ENCODE data around the gene ENSA.
"Not testable (repeated sequence)": the region's sequence is repeated elsewhere in the genome, so short reads cannot be mapped to it uniquely, and the experiment has no call there.

ENSA gene

DNA sequence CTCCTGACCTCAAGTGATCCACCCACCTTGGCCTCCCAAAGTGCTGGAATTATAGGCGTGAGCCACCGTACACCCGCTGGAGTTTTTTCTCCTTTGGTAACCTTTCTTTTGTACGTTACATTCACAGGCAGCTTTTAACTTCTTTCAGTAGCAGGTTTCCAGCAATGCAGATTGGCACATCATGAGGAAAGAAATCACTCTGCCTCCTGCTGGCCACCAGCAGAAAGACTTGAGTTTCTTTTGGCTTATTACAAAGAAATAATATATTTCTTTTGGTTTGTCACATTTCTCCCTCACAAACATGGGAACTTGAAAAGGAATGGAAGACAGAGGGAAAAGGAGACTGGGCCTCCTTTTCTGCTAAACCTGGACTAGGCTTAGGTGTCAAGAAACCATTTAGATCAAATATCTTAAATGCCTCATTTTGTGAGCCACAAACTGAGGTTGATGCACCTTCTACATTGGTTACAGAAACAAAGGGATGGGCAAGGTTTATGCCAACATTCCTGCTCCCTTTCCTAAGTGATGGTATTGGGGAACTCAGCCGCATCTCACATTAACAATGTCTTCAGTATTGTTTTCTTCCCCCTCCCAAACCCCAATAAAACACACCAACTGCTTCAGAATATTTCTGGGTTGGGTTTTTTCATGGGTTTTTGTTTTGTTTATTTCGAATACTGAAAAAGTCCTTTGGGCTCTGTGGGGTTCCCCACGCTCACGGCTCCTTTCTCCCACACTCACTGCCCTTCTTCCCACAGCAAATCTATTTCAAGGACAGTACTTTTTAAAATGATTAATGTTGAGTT, 7.7 kb downstream of the ENSA start:
- peak; percentile 67 for DNase-seq (ENCODE audit: low spot score)

DNA sequence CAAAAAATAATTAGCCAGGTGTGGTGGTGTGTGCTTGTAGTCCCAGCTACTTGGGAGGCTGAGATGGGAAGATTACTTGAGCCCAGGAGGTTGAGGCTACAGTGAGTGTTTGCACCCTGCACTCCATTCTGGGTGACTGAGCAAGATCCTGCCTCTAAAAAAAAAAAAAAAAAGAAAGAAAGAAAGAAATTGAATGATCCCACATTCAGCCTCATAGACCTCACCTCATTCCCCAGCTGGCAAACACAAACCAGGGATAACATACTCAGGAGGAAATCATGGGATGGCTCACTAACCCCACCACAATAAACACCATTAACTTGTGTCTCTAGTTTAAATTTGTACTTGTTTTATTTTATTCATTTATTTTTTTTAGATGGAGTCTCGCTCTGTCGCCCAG, 8.5 kb downstream of the ENSA start:
- DNase-seq (ENCODE audit: low spot score): no peak

DNA sequence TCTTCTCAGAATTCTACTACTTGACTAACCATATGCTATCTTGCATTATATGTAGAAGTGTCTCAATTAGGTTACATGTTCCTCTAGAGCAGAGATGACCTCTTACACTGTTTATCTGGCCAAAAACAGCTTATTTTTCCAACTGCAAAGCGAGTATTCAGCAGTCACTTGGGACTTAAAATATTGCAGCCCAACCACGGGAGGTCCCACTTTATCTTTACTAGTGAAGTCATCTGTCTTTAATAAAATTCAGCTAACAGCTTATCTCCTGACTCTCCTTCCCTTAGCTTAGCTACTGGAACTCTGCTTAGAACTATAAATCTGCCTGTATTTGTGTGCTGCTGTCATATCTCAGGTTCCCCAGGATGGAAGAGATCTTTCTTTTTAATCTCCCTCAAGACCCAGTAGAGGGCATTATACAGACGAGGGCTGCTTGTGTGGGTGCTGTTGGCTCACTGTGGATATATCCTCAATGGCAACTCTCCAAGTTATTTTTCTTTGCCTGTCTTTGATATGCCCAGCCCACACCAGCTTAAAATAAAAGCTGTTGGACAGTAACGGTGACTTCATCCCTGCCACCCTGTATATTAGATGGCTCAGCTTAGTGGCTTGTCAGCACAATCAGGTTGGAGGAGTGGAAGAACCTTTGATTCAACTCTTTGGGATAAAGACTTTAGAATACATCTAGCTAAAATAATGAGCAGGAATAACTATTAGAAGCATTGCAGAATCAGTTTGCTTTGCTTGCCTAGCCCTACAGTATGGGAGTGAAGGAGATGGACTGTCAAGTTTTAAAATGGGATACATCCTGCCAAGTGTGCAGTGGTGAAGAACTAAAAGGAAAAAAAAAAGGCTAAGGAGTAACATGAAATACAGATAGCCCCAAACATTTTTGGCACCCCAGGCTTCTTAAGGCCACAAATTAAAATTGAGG, 9.6 kb downstream of the ENSA start:
- DNase-seq (ENCODE audit: low spot score): peak; percentile 63

DNA sequence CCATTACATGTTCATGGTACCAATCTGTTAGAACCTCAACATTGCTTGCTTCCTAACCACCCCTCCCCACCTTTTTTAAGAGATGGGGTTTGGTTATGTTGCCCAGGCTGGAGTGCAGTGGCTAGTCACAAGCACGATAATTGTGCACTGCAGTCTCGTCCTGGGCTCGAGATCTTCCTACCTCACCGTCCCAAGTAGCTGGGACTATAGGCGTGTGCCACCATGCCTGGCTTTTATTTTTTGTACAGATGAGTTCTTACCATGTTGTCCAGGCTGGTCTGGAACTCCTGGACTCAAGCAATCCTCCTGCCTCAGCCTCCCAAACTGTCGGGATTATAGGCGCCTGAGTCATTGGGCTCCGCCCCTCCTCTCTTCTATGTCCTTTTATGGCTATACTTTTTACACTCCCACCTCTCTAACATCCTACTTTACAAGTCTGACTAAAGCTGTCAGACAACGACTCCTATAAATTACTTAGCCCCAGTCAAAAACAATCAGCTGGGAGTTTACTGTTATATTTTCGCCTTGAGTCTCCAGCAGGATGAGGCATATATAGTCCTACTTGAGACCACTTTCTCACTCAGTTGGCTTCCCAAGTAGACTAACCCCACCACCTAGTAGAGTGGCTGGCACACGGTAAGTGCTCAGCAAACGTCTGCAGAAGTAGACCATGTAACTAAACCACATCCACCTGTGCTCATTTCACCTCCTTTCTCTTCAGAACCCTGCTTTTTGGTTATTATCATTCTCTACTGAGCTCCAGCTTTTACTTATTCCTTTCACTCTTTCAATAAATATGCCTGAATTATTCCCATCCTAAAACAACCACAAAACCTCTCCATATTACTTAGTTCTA, 13.8 kb downstream of the ENSA start:
- DNase-seq (ENCODE audit: low spot score): no peak

DNA sequence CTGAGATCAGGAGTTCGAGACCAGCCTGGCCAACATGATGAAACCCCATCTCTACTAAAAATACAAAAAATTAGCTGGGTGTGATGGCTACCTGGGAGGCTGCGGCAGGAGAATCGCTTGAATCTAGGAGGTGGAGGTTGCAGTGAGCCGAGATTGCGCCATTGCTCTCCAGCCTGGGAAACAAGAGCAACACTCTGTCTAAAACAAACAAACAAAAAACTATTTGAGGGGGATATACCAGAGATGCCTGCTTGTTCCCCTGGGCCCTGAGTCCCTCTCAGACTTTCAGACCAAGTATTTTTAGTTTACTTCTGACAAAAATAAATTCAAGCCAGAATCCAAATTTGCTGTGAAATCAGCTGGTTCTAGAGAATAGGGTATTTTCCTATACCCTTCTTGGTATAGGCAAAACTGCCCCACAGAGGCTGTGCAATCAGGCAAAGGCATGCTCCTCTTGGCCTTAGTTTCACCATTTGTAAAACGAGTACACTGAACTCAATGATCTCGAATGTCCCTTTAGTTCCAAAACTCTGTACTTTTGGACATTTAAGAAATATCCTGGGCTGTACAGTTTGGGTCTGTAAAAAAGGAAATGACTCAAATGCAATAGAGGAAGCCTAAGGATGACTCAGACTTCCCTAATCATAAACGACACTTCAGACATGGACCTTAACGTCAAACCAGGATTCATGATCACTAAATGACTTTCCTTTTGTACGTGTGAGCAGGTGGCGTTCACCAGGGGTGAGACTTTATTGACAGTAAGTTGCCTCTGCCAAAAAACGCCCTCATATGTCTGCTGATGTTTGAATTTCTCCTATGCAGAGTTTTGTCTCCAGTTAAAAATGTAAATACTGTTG, 16.1 kb downstream of the ENSA start:
- no peak for DNase-seq (ENCODE audit: low spot score)

DNA sequence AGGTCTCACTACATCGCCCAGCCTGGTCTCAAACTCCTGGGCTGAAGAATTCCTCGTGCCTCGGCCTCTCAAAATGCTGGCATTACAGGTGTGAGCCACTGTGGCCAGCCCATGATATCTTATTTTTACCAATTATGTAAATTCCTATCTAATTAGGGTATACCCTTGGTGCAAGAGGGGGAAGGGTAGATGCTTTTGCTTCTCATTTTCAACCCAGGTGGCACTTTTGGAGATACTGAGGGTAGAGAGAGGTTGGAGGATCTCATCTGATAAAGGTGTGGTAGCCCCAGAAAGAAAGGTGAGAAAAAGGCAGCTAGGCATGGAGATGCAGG, 17.4 kb downstream of the ENSA start:
- DNase-seq (ENCODE audit: low spot score): no peak

DNA sequence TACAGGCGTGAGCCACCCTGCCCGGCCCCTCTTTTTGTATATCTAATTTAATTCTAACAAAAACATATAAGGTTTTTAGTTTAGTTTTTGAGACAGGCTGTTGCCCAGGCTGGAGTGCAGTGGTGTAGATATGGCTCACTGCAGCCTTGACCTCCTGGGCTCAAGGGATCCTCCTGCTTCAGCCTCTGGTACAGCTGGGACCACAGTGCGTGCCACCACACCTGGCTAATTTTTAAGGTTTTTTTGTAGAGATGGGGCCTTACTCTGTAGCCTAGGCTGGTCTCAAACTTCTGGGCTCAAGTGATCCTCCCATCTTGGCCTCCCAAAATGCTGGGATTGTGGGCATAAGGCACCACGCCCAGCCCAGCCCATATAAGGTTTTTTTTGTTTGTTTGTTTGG, 18.8 kb downstream of the ENSA start:
- no peak for DNase-seq (ENCODE audit: low spot score)

DNA sequence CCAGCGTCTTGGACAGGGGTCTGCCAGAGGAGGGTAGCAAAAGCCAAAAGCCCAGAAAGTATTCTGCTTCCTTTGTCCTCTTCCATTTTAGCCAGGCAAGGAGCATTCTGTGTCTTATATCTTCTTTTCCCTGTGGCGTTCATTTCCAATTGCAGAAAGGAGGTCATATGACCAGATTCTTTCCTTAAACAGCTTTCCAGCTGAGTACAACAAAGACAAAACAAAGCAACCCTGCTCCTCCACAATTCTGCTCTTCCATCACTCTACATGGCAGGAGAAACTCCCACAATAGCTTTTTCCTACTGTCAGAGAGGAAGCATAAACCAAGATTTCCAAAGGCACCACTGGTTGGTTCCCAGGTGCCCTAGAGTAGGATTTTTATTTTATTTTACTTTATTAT, 19.7 kb downstream of the ENSA start:
- DNase-seq (ENCODE audit: low spot score): no peak

DNA sequence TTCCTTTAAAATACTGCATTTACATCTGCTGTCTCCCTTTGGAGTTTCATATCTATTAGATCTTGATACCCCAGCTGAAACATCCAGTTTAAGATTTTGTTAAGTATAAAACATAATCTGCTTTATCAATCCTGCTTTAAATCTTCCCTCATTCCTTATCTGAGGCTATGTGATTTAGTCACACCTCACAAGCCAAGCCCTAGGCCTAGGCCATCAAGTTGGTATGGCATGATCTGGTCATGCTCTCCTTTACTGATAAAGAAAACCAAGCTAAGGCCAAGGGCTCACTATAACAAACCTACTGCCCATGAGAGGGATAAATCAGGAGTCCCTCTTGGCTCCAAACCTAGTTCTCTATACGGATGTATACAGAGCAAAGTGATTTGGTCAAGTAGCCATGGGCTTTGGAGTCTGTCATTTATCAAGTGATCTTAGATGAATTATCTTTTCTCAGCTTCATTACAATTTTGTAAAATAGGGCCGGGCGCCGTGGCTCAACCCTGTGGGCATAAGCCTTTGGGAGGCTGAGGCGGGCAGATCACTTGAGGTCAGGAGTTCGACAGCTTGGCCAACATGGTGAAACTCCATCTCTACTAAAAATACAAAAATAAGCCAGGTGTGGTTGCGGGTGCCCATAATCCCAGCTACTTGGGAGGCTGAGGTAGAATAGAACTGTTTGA, 22.8 kb downstream of the ENSA start:
- no peak for DNase-seq (ENCODE audit: low spot score)

DNA sequence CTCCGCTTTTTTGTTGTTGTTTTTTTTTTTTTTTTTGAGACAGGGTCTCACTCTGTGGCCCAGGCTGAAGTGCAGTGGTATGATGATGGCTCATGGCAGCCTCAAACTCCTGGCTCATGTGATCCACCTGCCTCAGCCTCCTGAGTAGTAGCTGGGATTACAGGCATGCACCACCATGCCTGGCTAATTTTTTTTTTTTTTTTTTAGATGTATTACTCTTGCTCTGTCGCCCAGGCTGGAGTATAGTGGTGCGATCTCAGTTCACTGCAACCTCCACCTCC, 24.0 kb downstream of the ENSA start:
- DNase-seq (ENCODE audit: low spot score): not testable (repeated sequence)

DNA sequence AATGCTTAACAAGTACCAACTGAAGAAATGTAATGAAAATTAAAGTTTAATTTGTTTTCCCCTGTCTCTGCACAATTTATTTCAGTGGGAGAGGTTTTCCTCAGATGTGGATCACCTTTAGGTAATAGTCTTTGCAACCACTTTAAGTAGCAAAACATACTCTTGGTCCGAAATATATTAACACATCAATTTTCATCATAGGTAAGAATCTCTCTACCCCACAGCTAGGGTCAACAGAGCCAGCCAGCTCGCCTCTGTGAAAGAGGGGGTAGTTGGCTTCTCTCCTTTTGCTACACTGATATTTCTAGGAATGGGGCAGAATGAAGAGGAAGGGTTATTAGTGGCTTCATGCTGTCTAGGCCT, 25.2 kb downstream of the ENSA start:
- no peak for DNase-seq (ENCODE audit: low spot score)

DNA sequence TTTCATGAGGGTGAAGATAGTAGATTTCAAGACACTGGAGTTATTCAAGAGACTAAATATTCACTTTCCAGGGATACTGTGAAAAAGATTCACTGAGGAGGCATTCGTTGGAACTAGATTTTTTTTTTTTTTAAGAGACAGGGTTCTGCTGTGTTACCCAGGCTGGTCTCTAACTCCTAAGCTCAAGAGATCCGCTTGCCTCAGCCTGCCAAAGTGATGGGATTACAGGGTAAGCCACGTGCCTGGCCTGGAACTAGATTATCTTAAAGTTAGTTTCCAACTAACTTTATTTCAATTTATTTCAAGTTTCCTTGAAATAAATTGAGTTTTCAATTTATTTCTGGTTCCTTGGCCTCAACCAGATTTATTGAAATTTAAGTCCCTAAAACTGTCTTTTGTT, 25.7 kb downstream of the ENSA start:
- no peak for DNase-seq (ENCODE audit: low spot score)

DNA sequence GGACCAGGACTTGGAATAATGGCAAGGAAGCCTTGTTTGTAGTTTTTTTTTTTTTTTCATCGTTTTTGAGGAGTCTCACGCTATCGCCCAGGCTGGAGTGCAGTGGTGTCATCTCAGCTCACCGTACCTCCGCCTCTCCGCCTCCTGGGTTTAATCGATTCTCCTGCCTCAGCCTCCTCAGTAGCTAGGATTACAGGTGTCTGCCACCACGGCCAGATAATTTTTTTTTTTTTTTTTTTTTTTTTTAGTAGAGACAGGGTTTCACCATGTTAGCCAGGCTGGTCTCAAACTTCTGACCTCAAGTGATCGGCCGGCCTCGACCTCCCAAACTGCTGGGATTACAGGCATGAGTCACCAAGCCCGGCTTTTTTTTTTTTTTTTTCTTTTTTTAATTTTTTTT, 27.0 kb downstream of the ENSA start:
- DNase-seq (ENCODE audit: low spot score): not testable (repeated sequence)

DNA sequence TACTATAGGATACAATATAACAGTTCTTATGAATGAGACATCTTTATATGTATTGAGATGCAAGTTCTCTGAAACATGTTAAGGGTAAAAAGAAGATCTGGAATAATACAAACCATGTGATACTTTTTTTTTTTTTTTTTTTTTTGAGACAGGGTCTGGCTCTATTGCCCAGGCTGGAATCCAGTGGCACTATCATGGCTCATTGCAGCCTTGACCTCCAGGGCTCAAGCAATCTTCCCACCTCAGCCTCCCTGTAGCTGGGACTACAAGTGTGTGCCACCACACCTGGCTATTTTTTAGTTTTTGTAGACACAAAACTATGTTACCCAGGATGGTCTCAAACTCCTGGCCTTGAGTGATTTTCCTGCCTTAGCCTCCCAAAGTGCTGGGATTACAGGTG, 27.9 kb downstream of the ENSA start:
- no peak for DNase-seq (ENCODE audit: low spot score)

DNA sequence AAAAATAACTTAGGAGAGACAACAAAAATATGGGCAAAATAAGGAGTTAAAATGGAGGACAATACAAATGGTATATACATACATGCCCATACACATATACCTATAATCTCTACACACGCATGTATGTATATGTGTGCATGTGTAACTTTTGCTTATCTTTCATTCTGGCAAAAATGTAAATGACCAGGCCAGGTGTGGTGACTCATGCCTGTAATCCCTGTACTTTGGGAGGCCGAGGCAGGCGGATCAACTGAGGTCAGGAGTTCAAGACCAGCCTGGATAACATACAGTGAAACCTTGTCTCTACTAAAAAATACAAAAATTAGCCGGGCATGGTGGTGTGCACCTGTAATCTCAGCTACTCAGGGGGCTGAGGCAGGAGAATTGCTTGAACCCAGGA, 31.1 kb downstream of the ENSA start:
- not testable (repeated sequence) for DNase-seq (ENCODE audit: low spot score)

DNA sequence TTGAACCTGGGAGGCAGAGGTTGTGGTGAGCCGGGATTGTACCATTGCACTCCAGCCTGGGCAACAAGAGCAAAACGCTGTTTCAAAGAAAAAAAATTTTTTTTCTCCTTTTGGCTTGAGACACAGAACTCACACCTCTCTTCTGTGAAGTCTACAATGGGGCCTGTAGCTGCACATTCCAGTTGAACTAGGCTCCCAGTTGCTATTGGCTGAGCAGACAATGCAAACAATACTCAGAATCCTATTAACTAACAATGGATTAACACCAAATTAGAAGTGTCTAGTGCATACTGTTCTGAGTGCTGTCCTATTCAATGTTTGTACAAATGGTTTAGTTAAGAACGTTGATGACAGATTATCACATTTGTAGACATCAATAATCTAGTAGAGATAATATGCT, 32.4 kb downstream of the ENSA start:
- DNase-seq (ENCODE audit: low spot score): no peak

DNA sequence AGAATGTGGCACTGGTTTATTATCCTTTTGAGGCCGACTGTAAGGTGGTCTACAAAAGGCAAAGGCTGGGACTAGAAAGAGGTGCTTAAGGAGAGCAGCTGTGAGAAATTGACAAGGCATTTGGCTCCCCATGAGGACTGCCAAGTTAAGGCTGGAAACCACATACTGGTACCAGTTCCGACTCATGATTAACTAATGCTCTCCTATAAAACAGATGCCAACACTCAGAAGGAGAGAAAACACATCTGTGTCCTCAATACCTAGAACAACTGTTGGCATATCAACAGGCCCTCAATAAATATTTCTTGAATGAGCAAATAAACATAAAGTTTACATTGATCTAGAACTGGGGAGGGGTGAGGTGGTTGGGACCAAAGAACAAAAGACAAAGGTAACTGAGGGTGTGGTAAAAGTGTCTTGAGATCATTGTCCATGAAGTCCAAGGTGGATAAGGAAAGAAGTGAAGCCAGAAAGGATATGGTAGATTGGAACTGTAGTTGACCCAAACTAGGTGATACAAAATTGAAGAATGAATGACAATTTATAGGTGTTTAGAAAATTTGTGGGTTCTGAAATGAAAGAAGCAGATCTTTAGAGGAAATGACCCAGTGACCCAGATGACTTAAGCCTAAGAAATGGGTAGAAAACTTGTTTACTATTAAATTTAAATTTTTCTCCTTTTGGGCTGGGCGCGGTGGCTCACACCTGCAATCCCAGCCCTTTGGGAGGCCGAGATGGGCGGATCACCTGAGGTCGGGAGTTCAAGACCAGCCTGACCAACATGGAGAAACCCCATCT, 33.1 kb downstream of the ENSA start:
- DNase-seq (ENCODE audit: low spot score): no peak

DNA sequence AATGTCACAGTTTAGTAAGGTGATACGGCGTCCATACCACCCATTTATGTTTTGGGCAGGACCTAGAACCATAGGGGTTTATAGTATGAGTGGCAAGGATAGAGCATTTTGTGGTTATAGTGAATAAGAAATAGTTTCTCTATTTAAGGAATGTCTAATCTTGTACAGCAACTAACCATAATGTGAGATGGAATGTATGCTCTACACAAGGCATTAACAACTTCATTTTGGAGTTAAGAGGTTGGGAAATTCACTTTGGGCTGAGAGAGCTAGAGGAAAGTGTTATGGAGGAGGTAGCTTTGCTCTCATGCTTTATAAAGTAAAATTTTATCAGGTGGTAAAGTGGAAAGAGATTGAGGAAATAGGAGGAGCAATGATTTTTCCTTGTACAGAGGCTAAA, 47.0 kb downstream of the ENSA start:
- DNase-seq (ENCODE audit: low spot score): no peak

DNA sequence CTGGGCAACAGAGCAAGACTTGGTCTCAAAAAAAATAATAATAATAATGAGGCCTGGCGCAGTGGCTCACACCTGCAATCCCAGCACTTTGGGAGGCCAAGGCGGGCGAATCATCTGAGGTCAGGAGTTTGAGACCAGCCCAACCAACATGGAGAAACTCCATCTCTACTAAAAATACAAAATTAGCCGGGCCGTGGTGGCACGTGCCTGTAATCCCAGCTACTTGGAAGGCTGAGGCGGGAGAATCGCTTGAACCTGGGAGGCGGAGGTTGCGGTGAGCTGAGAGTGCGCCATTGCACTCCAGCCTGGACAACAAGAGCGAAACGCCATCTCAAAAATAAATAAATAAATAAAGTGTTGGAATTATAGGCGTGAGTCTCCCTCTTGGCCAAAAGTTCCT, 47.5 kb downstream of the ENSA start:
- not testable (repeated sequence) for DNase-seq (ENCODE audit: low spot score)

DNA sequence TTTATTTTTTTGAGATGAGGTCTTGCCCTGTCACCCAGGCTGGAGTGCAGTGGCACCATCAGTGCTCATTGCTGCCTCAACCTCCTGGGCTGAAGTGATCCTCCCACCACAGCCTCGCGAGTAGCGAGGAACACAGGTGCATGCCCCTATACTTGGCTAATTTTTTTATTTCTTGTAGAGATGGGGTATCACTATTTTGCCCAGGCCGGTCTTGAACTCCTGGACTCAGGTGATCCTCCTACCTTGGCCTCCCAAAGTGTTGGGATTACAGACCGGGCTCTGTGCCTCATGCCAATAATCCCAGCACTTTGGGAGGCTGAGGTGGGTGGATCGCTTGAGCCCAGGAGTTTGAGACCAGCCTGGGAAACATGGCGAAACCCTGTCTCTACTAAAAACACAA, 48.0 kb downstream of the ENSA start:
- not testable (repeated sequence) for DNase-seq (ENCODE audit: low spot score)
